Stomach (tissue), 9 donors: ENCODE data around the gene RAB19. TPM values are rescaled to one million over a fixed set of nuclear protein-coding genes. Genes with fewer than 3 reads are reported as not detected.

Experiments used
- DNase-seq, 2 donors: peaks; one replicate each; pipeline versions ENCODE4 v3.0.0 to v3.0.0-alpha.2; 2013 to 2019
- H3K27ac ChIP-seq, 5 donors: fragments of 200-600 bp in 4 of 5; sonication (generic) in 4 of 5; one replicate each; pipeline ENCODE4 v1.5.1; 2013 to 2019; ENCODE audit warnings: mild to moderate bottlenecking in 1 of 5, moderate library complexity in 1 of 5
- H3K27me3 ChIP-seq, 3 donors: fragments of 200-600 bp; sonication (generic); one replicate each; pipeline ENCODE4 v1.5.1; 2017 to 2019; ENCODE audit warnings: mixed run types in 1 of 3
- H3K36me3 ChIP-seq, 4 donors: fragments of 200-600 bp; sonication (generic); 1 replicate in 3 of 4; 2 replicates in 1 of 4; pipeline ENCODE4 v1.5.1; 2016 to 2019
- H3K4me1 ChIP-seq, 4 donors: fragments of 200-600 bp; sonication (generic); one replicate each; pipeline ENCODE4 v1.5.1; 2016 to 2019
- H3K4me3 ChIP-seq, 4 donors: fragments of 200-600 bp; sonication (generic) in 3 of 4; one replicate each; pipeline ENCODE4 v1.5.1; 2016 to 2019; ENCODE audit warnings: mild to moderate bottlenecking in 1 of 4
- H3K9me3 ChIP-seq, 4 donors: fragments of 200-600 bp; sonication (generic); one replicate each; pipeline ENCODE4 v1.5.1; 2016 to 2019
- EP300 ChIP-seq: sonication (generic); formaldehyde crosslinking; IDR thresholded peaks from one replicate; pipeline ENCODE4 v1.6.1; 2017; ENCODE audit warnings: antibody characterized with exemption
- POLR2A ChIP-seq, 4 donors: fragments of 450-650 bp; IDR thresholded peaks; one replicate each; pipeline ENCODE4 v1.6.1; 2016; ENCODE audit warnings: antibody characterized with exemption in 4 of 4, control low read depth in 2 of 4, mild to moderate bottlenecking in 1 of 4, moderate library complexity in 1 of 4
- POLR2AphosphoS5 ChIP-seq, 3 donors: sonication (generic); formaldehyde crosslinking; IDR thresholded peaks; one replicate each; pipeline ENCODE4 v1.6.1; 2016; ENCODE audit warnings: antibody characterized with exemption in 3 of 3
- WGBS, 5 donors: extraction: QIAGEN DNeasy Blood & Tissue Kit in 3 of 5; methylation state at CpG; one replicate each; pipeline versions ENCODE4 v1.1.5 to v1.1.7; 2013 to 2018; 5-methylcytosine and 5-hydroxymethylcytosine counted together
- intact Hi-C: fragments of 100-400 bp; cut with DNase I; formaldehyde crosslinking; loops from one replicate; pipeline ENCODE4 v1.15.1; 2023; ENCODE audit warnings: low total_unique reads
- polyA plus RNA-seq, 3 donors: library from polyadenylated mRNA; stranded (reverse); fragments of 200-250 nt; gene quantifications; one replicate each; pipeline ENCODE4 v1.2.3, GENCODE V29; 2013
- total RNA-seq, 5 donors: library from RNA; depleted of rRNA; stranded (reverse); fragments of >200 nt; gene quantifications; one replicate each; pipeline versions ENCODE4 v1.1.0 to v1.2.3, GENCODE V29; 2014 to 2016
- TF ChIP-seq, protein P1 (sequence below), 7 experiments: fragments of 450-650 bp in 4 of 7; fragments of 200-600 bp in 3 of 7; sonication (generic) in 3 of 7; IDR thresholded peaks; one replicate each; pipeline ENCODE4 v1.5.1; 2016 to 2019; ENCODE audit warnings: antibody characterized with exemption in 7 of 7, control low read depth in 2 of 7, mild to moderate bottlenecking in 1 of 7
- donor health status: healthy with polysubstance abuse.
- donor health status: Bipolar disorder and iron deficiency.
- donor health status: healthy.

RAB19 gene
- total and polyA plus RNA-seq, 8 donors, result 0.20 to 4.6 (median 0.87) TPM; not detected in 3

DNA sequence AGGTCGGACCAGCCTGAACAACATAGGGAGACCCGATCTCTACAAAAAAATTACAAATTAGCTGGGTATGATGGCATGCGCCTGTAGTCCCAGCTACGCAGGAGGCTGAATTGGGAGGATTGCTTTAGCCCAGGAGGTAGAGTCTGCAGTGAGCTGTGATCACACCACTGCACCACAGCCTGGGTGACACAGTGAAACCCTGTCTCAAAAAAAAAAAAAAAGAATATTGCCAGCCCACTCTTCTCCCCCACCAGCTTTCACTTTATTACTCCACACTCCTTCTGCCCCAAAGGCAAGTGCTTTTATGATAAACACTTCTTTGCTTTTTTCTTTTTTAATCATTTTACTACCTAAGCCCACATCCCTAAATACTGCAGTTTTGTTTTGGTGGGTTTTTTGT lies 14.8 kb downstream of the RAB19 start:
- Histone ChIP-seq H3K4me3 (no peak overlapping the region), H3K27ac (no peak overlapping the region), H3K4me1 (no peaks in the 10 kb centered on the region), H3K27me3 (no peaks in the 10 kb centered on the region), H3K36me3 (no peaks in the 10 kb centered on the region), H3K9me3 (no peaks in the 10 kb centered on the region)
- TF ChIP-seq POLR2AphosphoS5 (IDR thresholded peaks at IDR 0.05), result no peak
- DNase-seq, result no peak
- 82 to 95% (median 92%) methylated on average over 4 of the region's 4 CpGs for WGBS, 5 donors
- intact Hi-C loops, result no loop called here

DNA sequence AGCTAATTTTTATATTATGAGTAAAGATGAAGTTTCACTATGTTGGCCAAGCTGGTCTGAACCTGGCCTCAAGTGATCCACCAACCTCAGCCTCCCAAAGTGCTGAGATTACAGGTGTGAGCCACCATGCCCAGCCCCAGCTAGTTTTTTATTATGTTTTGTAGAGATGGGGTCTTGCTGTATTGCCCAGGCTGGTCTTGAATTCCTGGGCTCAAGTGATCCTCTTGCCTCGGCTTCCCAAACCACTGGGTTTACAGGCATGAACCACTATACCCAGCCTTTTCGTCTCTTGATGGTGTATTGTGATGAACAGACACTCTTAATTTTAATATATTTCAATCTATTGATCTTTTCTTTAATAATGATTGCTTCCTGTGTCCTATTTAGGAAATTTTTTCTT lies 17.7 kb downstream of the RAB19 start:
- H3K36me3 ChIP-seq, result peaks cover 0 to 7% (median 3%) of the 10 kb centered on the region in 4 donors
- H3K4me1 ChIP-seq, result no peaks in the 10 kb centered on the region
- no peak overlapping the region for H3K27ac ChIP-seq
- TF ChIP-seq EP300, result no peak
- no peak for TF ChIP-seq POLR2AphosphoS5 (IDR thresholded peaks at IDR 0.05)
- TF ChIP-seq, protein P1, sequence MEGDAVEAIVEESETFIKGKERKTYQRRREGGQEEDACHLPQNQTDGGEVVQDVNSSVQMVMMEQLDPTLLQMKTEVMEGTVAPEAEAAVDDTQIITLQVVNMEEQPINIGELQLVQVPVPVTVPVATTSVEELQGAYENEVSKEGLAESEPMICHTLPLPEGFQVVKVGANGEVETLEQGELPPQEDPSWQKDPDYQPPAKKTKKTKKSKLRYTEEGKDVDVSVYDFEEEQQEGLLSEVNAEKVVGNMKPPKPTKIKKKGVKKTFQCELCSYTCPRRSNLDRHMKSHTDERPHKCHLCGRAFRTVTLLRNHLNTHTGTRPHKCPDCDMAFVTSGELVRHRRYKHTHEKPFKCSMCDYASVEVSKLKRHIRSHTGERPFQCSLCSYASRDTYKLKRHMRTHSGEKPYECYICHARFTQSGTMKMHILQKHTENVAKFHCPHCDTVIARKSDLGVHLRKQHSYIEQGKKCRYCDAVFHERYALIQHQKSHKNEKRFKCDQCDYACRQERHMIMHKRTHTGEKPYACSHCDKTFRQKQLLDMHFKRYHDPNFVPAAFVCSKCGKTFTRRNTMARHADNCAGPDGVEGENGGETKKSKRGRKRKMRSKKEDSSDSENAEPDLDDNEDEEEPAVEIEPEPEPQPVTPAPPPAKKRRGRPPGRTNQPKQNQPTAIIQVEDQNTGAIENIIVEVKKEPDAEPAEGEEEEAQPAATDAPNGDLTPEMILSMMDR (IDR thresholded peaks at IDR 0.05), result no peak
- no peak for TF ChIP-seq POLR2A (IDR thresholded peaks at IDR 0.05)
- intact Hi-C loops, result no loop called here
- no peaks in the 10 kb centered on the region for H3K9me3 ChIP-seq
- DNase-seq, result no peak
- WGBS, 5 donors, result 89 to 98% (median 95%) methylated on average over 2 of the region's 2 CpGs
- H3K4me3 ChIP-seq, result no peak overlapping the region
- H3K27me3 ChIP-seq, result no peaks in the 10 kb centered on the region

DNA sequence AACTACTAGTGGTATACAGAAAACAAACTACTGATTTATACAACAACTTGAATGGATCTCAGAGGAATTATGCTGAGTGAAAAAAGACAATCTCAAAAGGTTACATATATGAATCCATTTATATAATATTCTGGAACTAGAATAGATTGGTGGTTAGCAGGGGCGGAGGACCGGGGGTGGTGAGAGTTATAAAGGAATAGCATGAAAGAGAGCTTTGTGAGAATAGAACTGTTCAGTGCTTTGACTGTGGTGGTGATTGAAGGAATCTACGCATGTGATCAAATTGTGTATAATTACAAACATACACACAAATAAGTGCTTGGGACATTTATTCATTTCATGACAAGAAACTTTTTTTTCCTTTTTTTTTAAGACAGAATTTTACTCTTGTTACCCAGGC lies 19.6 kb downstream of the RAB19 start:
- no peak overlapping the region for H3K27ac ChIP-seq
- no peak overlapping the region for H3K4me3 ChIP-seq
- H3K36me3 ChIP-seq, result peaks cover 0 to 7% (median 3%) of the 10 kb centered on the region in 4 donors
- no peaks in the 10 kb centered on the region for H3K27me3 ChIP-seq
- no peaks in the 10 kb centered on the region for H3K4me1 ChIP-seq
- no peaks in the 10 kb centered on the region for H3K9me3 ChIP-seq
- WGBS, 5 donors, result 93 to 98% (median 97%) methylated on average over 3 of the region's 3 CpGs
- intact Hi-C loops, result no loop called here
- TF ChIP-seq POLR2A (IDR thresholded peaks at IDR 0.05) (no peak), EP300 (no peak), POLR2AphosphoS5 (IDR thresholded peaks at IDR 0.05) (no peak)
- TF ChIP-seq, protein P1 (IDR thresholded peaks at IDR 0.05), result no peak
- no peak for DNase-seq

DNA sequence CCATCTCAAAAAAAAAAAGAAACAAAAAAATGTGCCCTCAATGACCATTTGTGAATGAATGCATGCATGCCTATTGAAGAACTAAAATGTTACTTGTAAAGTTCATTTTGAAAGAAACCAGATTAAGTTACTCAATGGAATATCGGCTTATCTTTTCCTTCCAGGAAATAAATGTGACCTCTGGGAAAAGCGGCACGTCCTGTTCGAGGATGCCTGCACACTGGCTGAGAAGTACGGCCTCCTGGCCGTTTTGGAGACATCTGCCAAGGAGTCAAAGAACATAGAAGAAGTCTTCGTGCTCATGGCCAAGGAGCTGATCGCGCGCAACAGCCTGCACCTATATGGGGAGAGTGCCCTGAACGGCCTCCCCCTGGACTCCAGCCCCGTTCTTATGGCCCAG lies 21.9 kb downstream of the RAB19 start:
- no peaks in the 10 kb centered on the region for H3K9me3 ChIP-seq
- no peak overlapping the region for H3K27ac ChIP-seq
- no peaks in the 10 kb centered on the region for H3K27me3 ChIP-seq
- 83 to 89% (median 86%) methylated on average over 12 of the region's 12 CpGs for WGBS, 5 donors
- intact Hi-C loops, result no loop called here
- no peak for DNase-seq
- no peak for TF ChIP-seq POLR2A (IDR thresholded peaks at IDR 0.05)
- TF ChIP-seq, protein P1 (IDR thresholded peaks at IDR 0.05), result no peak
- TF ChIP-seq POLR2AphosphoS5 (IDR thresholded peaks at IDR 0.05), result no peak
- no peak overlapping the region for H3K4me3 ChIP-seq
- H3K4me1 ChIP-seq, result no peaks in the 10 kb centered on the region
- H3K36me3 ChIP-seq, result peaks cover 0 to 7% (median 3%) of the 10 kb centered on the region in 4 donors

DNA sequence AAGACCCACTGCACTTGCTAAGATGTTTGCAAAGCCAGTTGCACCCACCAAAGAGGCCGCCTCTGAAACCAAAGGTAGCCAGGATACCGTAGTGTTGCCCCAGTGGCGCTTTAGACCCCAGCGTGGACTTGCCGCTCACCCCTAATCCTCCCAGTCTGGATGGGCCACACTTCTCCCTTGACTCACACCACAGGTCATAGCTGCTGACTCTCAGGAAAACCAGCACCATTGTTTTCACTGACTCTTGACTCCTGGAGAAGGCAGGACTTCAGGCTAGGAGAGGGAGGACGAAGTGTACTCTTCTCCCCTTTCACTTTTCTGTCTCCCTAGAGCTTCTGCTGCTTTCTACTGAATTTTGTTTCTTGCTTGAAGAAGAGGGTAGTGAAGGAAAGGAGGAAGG lies 22.3 kb downstream of the RAB19 start:
- H3K27ac ChIP-seq, result no peak overlapping the region
- intact Hi-C loops, result no loop called here
- no peak for TF ChIP-seq POLR2A (IDR thresholded peaks at IDR 0.05)
- TF ChIP-seq, protein P1 (IDR thresholded peaks at IDR 0.05), result no peak
- no peak for TF ChIP-seq EP300
- TF ChIP-seq POLR2AphosphoS5 (IDR thresholded peaks at IDR 0.05), result no peak
- no peak overlapping the region for H3K4me3 ChIP-seq
- no peaks in the 10 kb centered on the region for H3K27me3 ChIP-seq
- WGBS, 5 donors, result 89 to 97% (median 95%) methylated on average over 5 to 6 of the region's 6 CpGs
- H3K4me1 ChIP-seq, result no peaks in the 10 kb centered on the region
- no peaks in the 10 kb centered on the region for H3K9me3 ChIP-seq
- H3K36me3 ChIP-seq, result peaks cover 0 to 7% (median 3%) of the 10 kb centered on the region in 4 donors
- DNase-seq, result no peak
